ENCODE data around the gene TMCO2.

The TMCO2 gene

GRCh38 chr1:40258445-40258769, 10.7 kb downstream of the TMCO2 start:
- DNase-seq: no peak

GRCh38 chr1:40264354-40264781, 16.6 kb downstream of the TMCO2 start:
- DNase-seq: no peak

- DNase-seq: no peak
Observed at GRCh38 chr1:40265298-40265697, 17.6 kb downstream of the TMCO2 start.

GRCh38 chr1:40265919-40266318, 18.2 kb downstream of the TMCO2 start:
- no peak for DNase-seq

GRCh38 chr1:40266786-40267535, 19.2 kb downstream of the TMCO2 start:
- no peak for DNase-seq

- DNase-seq: no peak
Observed at GRCh38 chr1:40267767-40268187, 20.0 kb downstream of the TMCO2 start.

- DNase-seq: no peak
Observed at GRCh38 chr1:40268211-40268610, 20.5 kb downstream of the TMCO2 start.

- no peak for DNase-seq
Observed at GRCh38 chr1:40270152-40270834, 22.6 kb downstream of the TMCO2 start.

GRCh38 chr1:40272653-40273213, 25.0 kb downstream of the TMCO2 start:
- no peak for DNase-seq

GRCh38 chr1:40273547-40274166, 25.9 kb downstream of the TMCO2 start:
- no peak for DNase-seq

GRCh38 chr1:40274331-40274730, 26.6 kb downstream of the TMCO2 start:
- DNase-seq: no peak

GRCh38 chr1:40276122-40276521, 28.4 kb downstream of the TMCO2 start:
- no peak for DNase-seq

- no peak for DNase-seq
Observed at GRCh38 chr1:40281853-40282252, 34.1 kb downstream of the TMCO2 start.

- no peak for DNase-seq
Observed at GRCh38 chr1:40291293-40291692, 43.6 kb downstream of the TMCO2 start.

- DNase-seq: no peak
Observed at GRCh38 chr1:40299366-40300248, 51.9 kb downstream of the TMCO2 start.

GRCh38 chr1:40300249-40300567, 52.5 kb downstream of the TMCO2 start:
- DNase-seq: no peak

- no peak for DNase-seq
Observed at GRCh38 chr1:40300651-40301050, 52.9 kb downstream of the TMCO2 start.

GRCh38 chr1:40301066-40301465, 53.3 kb downstream of the TMCO2 start:
- DNase-seq: no peak
